ENCODE data around the gene ZNF443.
"Not testable (repeated sequence)": the region's sequence is repeated elsewhere in the genome, so short reads cannot be mapped to it uniquely, and the experiment has no call there.

The ZNF443 gene

GRCh38 chr19:12417273-12417672 is 23.5 kb downstream of the ZNF443 start:
- not testable (repeated sequence) for DNase-seq

DNA sequence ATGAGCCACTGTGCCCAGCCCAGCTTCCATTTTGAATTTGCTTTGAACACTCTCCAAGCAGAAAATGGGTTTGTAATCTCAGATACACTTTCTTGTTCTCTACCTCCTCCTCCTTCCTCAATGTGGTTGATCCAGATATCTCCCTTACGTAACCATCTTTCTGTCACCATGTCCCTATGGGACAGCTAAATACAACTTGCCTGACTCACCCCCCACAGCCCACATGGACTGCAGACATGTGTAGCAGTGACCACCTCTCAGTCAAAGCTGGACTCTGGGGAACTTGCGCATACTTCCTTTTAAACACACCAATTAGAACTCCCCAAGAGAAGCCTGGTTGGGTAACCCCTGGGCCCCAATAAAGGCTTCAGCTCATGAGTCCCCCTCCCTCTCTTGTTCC is 28.9 kb downstream of the ZNF443 start:
- no peak for DNase-seq

GRCh38 chr19:12400633-12401502 is 40.0 kb downstream of the ZNF443 start, which contains the start of gene ZNF799:
Gene ZNF799, minus strand, starts transcription at chr19:12401271. Its CDS starts 201 bp downstream, at chr19:12401070.
- peak; percentile 34 to 96 (median 90) for DNase-seq

DNA sequence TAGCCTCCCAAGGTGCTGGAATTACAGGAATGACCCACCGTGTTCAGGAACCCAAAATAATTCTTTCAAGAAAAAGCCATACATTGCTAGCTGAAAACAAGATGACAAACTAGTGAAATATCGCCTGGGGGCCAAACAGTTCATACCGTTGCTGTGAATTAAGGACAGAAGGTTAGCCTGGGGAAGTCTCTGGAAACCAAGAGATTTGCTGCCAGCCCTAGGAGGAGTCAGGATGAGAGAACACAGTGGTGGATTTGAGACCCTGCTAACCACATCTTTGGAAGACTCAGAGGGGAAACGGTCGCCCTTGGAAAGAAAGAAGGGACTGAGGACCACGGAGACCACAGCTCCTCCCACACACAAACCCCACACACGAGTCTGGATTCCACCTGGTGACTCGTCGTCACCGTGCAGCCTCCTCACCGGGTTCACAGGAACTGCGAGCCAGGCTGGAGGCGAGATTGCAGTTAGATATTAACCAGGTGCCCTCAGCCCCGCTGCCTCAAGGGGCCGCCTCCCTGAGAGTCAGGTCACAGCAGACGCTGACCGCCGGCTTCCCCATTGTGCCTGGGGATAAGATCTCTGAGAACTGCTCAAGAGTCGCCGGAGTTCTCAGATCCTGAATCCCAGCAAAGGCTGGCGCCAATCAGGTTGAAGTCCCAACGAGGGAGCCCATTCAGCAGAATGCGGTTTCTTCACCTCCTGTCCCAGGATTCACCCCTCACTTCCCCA is 40.8 kb downstream of the ZNF443 start:
- peak in 1 of 14 donors; percentile 47 for DNase-seq

GRCh38 chr19:12391148-12391547 is 49.7 kb downstream of the ZNF443 start:
- DNase-seq, result not testable (repeated sequence)

GRCh38 chr19:12386365-12386764 is 54.5 kb downstream of the ZNF443 start:
- DNase-seq, result not testable (repeated sequence)

GRCh38 chr19:12380444-12380737 is 60.4 kb downstream of the ZNF443 start:
- DNase-seq, result no peak

GRCh38 chr19:12379732-12380443 is 60.9 kb downstream of the ZNF443 start:
- no peak for DNase-seq

Data from C1 segment of cervical spinal cord (tissue), 14 donors.